ENCODE results near the gene UBALD2.
"Not testable (repeated sequence)": the region's sequence is repeated elsewhere in the genome, so short reads cannot be mapped to it uniquely, and the experiment has no call there.

Gene UBALD2

GRCh38 chr17:76264755-76265623 is at the start of gene UBALD2:
TSS of gene UBALD2 (plus strand) at chr17:76265348. CDS start at chr17:76265506, 158 bp downstream.
- DNase-seq (ENCODE audit: low read depth), result peak; percentile 97

- DNase-seq (ENCODE audit: low read depth), result no peak
Observed at GRCh38 chr17:76217081-76217480, 48.1 kb upstream of the UBALD2 start.

- DNase-seq (ENCODE audit: low read depth), result no peak
Observed at GRCh38 chr17:76219670-76220383, 45.3 kb upstream of the UBALD2 start.

- no peak for DNase-seq (ENCODE audit: low read depth)
Observed at GRCh38 chr17:76223802-76224201, 41.3 kb upstream of the UBALD2 start.

- not testable (repeated sequence) for DNase-seq (ENCODE audit: low read depth)
Observed at GRCh38 chr17:76225373-76226086, 39.6 kb upstream of the UBALD2 start.

DNA sequence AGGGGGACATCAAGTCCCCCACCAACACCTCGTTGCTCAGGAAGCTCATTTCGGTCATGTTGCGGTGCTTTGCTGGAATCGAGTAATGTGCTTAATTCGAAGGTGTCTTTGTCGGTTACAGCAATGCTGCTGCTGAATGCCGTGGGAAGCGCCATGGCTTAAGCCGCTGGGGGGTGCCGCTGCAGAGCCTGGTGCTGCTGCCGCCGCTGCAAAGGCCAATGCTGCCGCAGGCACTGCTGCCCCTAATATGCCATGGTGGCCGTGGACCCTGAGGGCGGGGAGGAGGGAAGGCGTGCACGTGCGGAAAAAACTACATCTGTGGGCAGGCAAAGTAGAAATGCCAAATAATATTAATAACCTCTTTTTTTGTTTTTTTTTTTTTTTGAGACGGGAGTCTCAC is 38.4 kb upstream of the UBALD2 start:
- not testable (repeated sequence) for DNase-seq (ENCODE audit: low read depth)

DNA sequence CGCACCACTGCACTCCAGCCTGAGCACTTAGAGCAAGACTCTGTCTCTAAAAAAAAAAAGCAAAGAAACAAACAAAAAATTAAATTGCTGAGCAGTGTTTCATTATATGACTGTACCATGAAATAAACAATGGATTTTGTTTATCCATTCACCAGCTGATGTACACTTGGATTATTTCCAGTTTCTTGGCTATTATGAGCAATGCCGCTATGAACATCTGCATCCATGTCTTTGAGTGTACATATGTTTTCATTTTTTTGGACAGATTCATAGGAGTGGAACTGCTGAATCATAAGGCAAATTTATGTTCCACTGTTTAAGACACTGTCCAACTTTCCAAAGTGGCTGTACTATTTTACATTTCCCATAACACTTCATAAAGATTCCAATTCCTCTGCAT is 32.8 kb upstream of the UBALD2 start:
- DNase-seq (ENCODE audit: low read depth), result no peak

GRCh38 chr17:76233588-76234353 is 31.4 kb upstream of the UBALD2 start:
- no peak for DNase-seq (ENCODE audit: low read depth)

DNA sequence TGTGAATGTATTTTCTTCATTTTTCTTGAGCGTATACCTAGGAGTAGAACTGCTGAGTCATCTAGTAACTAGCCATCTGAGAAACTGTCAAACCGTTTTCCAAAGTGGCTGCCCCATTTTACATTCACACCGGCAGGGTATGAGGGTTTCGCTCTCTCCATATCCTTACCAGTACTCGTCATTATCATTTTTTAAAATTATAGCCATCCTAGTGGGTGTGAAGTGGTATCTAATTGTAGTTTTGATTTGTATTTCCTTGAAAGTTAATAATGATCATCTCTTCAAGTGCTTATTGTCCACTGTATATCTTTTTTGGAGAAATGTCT is 30.8 kb upstream of the UBALD2 start:
- DNase-seq (ENCODE audit: low read depth), result no peak

- DNase-seq (ENCODE audit: low read depth), result no peak
Observed at GRCh38 chr17:76235883-76236282, 29.3 kb upstream of the UBALD2 start.

DNA sequence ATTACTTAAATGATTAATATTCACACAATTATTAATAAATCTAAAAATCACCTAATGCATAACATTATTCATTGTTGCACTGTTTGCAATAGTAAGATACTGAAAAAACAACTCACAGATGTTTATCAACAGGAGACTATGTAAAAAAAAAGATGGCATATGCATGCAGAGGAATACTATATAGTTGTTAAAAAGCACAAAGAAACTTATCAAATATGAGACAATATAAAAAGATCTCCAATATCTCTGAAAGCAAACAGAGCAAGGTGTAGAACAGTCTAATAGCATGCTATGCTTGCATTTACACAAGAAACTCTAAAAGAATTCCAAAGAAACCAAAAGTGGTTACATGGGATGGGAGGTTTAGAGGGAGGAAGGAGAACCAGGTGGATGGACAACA is 28.5 kb upstream of the UBALD2 start:
- no peak for DNase-seq (ENCODE audit: low read depth)

DNA sequence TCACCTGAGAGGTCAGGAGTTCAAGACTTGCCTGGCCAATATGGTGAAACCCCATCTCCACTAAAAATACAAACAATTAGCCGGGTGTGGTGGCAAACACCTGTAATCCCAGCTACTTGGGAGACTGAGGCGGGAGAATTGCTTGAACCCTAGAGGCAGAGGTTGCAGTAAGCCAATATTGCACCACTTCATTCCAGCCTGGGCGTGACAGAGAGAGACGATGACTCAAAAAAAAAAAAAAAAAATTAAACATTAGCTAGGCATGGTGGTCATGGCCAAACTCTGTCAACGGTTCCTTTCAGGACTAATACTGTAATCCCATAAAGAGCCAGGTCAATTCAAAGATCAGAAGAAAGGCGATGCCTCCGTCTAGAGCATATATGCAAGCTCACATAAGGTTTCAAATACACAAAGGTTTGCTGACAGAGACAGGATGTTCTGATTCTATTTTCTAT is 27.3 kb upstream of the UBALD2 start:
- no peak for DNase-seq (ENCODE audit: low read depth)

- DNase-seq (ENCODE audit: low read depth), result no peak
Observed at GRCh38 chr17:76238847-76239537, 26.2 kb upstream of the UBALD2 start.

GRCh38 chr17:76239538-76240274 is 25.4 kb upstream of the UBALD2 start:
- no peak for DNase-seq (ENCODE audit: low read depth)

DNA sequence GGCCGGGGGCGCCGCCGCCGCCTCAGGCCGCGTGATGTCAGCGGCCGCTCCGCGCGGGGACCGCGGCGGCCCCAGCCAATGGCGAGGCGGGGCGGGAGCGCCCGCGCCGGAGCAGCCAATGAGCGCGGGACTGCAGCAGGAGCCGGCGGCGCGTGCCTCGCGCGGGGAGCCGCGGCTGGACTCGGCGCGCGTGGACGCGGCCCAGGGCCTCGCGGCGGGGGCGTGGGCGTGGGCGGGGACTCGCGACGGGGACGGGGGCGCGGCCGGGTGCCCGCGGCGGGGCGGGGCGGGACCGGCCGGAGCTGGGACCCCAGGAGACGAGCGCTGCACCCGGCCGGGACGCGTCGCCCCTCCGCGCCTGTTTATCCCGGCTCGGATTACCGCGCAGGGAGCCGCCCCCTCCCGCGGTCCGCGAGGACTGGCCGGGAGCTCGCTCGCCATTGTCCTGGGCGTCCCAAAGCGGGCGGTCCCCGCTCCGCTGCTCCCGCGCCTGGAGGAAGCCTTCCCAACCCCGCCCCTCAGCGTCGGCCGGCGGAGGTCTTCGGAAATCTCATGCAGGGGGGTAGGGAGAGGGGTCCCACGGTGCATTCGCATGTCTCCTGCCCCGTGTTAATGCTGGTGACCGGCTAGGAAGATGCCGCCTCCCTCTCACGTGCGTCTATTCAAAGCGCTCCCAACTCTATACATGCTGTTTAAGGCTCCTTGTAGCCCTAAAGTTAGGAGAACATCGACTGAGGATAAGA is 24.5 kb upstream of the UBALD2 start, which contains the start of gene RNF157:
TSS of gene RNF157 (minus strand) at position 33 of the 743 bp plus-strand sequence. CDS start 253 bp downstream, outside the sequence.
- DNase-seq (ENCODE audit: low read depth), result peak; percentile 49

GRCh38 chr17:76241204-76241538 is 24.0 kb upstream of the UBALD2 start:
- no peak for DNase-seq (ENCODE audit: low read depth)

- no peak for DNase-seq (ENCODE audit: low read depth)
Observed at GRCh38 chr17:76241691-76242255, 23.4 kb upstream of the UBALD2 start.

- no peak for DNase-seq (ENCODE audit: low read depth)
Observed at GRCh38 chr17:76243826-76244679, 21.1 kb upstream of the UBALD2 start.

Measured in activated T-cell treated with anti-CD3 and anti-CD28 coated beads for 1 hour (primary cell).